HG02852 (cell line): ENCODE measurements around the gene TRIM51.
"Not testable (repeated sequence)": the region's sequence is repeated elsewhere in the genome, so short reads cannot be mapped to it uniquely, and the experiment has no call there.

Experiments
- ATAC-seq: cut with Tn5 transposase; IDR thresholded peaks from one replicate; pipeline ENCODE4 v1.9.1; 2021; ENCODE audit warnings: mild to moderate bottlenecking, moderate library complexity; ENCODE audit not compliant: unreplicated experiment

TRIM51 gene

GRCh38 chr11:55882997-55883396 lies at the start of gene TRIM51:
Gene TRIM51 (plus strand): TSS chr11:55883297. CDS start chr11:55885429, 2,132 bp downstream.
- not testable (repeated sequence) for ATAC-seq

GRCh38 chr11:55838452-55838851 lies 44.6 kb upstream of the TRIM51 start, which contains the start of gene OR5D16:
Gene OR5D16 (plus strand): TSS chr11:55838752. CDS start chr11:55838752, 0 bp downstream.
- no peak for ATAC-seq

GRCh38 chr11:55847453-55847852 lies 35.6 kb upstream of the TRIM51 start:
- no peak for ATAC-seq

- no peak for ATAC-seq
Measured at GRCh38 chr11:55849037-55849436, 34.1 kb upstream of the TRIM51 start.

- ATAC-seq = no peak
Measured at GRCh38 chr11:55852141-55852540, 31.0 kb upstream of the TRIM51 start.

GRCh38 chr11:55854704-55855103 lies 28.4 kb upstream of the TRIM51 start:
- no peak for ATAC-seq

- not testable (repeated sequence) for ATAC-seq
Measured at GRCh38 chr11:55867354-55867753, 15.7 kb upstream of the TRIM51 start.

- not testable (repeated sequence) for ATAC-seq
Measured at GRCh38 chr11:55872731-55873130, 10.4 kb upstream of the TRIM51 start.

- not testable (repeated sequence) for ATAC-seq
Measured at GRCh38 chr11:55873146-55873545, 10.0 kb upstream of the TRIM51 start.

- ATAC-seq = not testable (repeated sequence)
Measured at GRCh38 chr11:55884995-55885394, 1.9 kb downstream of the TRIM51 start.

GRCh38 chr11:55885481-55885880 lies 2.4 kb downstream of the TRIM51 start:
- ATAC-seq = not testable (repeated sequence)

- no peak for ATAC-seq
Measured at GRCh38 chr11:55895216-55895615, 12.1 kb downstream of the TRIM51 start.

GRCh38 chr11:55902308-55902707 lies 19.2 kb downstream of the TRIM51 start:
- no peak for ATAC-seq

GRCh38 chr11:55914482-55914881 lies 31.4 kb downstream of the TRIM51 start, which contains the start of gene OR5W2:
Gene OR5W2 (minus strand): TSS chr11:55914582. CDS start chr11:55914582, 0 bp downstream.
- ATAC-seq = no peak

- no peak for ATAC-seq
Measured at GRCh38 chr11:55920537-55920936, 37.4 kb downstream of the TRIM51 start.

- ATAC-seq = no peak
Measured at GRCh38 chr11:55936300-55936699, 53.2 kb downstream of the TRIM51 start, which contains the start of gene OR5I1. Gene OR5I1 (minus strand): TSS chr11:55936400. CDS start chr11:55936400, 0 bp downstream.
